BJ (cell line): ENCODE results near the gene UQCR11. TPM values are rescaled to one million over a fixed set of nuclear protein-coding genes. Genes with fewer than 3 reads are reported as not detected.

Source experiments
- CTCF ChIA-PET: fragments of 350-600 bp; formaldehyde crosslinking; extraction: SDS; loops from one replicate; lab custom pipeline; 2021; ENCODE audit warnings: antibody characterized with exemption, inconsistent platforms; lab: Yijun Ruan, JAX
- POLR2A ChIA-PET: fragments of 300-600 bp; sonication (Branson Sonifier 250); formaldehyde crosslinking; extraction: SDS; loops from one replicate; lab custom pipeline; 2021; ENCODE audit warnings: antibody characterized with exemption; lab: Charles Lee
- DNase-seq: peaks from one replicate; pipeline ENCODE4 v3.0.0-alpha.2; 2011; ENCODE audit warnings: low read depth
- H3K27me3 ChIP-seq: 2 replicates; pipeline ENCODE4 v1.6.0; 2011; ENCODE audit warnings: low read length; ENCODE audit not compliant: control insufficient read depth, insufficient read depth
- H3K36me3 ChIP-seq: 2 replicates; pipeline ENCODE4 v1.5.1; 2011; ENCODE audit warnings: low read length; ENCODE audit not compliant: control insufficient read depth, insufficient read depth
- H3K4me3 ChIP-seq: 2 replicates; pipeline ENCODE4 v1.5.1; 2011; ENCODE audit warnings: low read depth, mild to moderate bottlenecking, control low read depth, low read length
- polyA plus RNA-seq: library from polyadenylated mRNA; depleted of rRNA; stranded (reverse); fragments of >200 nt; gene quantifications from 2 replicates; pipeline ENCODE4 v1.2.3, GENCODE V29; 2011
- TF ChIP-seq, protein P1 (sequence below): IDR thresholded peaks from 2 replicates; pipeline ENCODE4 v1.5.1; 2011; ENCODE audit warnings: low read depth, mild to moderate bottlenecking, control low read depth, inconsistent platforms, low read length, moderate library complexity; ENCODE audit not compliant: insufficient read depth

Gene UQCR11
- polyA plus RNA-seq, 1 experiment, result 213 TPM

DNA sequence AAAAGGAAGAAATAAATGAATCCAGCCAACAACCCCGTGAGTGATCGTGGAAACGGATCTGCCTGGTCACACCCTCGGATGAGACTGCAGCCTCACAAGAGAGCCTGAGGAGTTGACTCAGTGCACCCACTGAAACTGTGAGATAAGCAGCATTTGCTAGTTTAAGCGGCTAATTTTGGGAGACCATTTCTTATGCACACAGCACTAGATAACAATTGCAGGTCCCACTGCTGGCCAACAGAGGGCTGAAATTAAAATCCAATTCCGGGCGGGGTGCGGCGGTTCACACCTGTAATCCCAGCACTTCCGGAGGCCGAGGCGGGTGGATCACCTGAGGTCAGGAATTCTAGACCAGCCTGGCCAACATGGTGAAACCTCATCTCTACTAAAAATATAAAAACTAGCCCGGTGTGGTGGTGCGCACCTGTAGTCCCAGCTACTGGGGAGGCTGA is 3.6 kb downstream of the UQCR11 start:
- Histone ChIP-seq H3K27me3 (no peaks in the 10 kb centered on the region), H3K4me3 (no peak overlapping the region), H3K36me3 (peaks cover 19% of the 10 kb centered on the region)
- ChIA-PET POLR2A (no interaction called here), CTCF (no interaction called here)
- no peak for DNase-seq
- TF ChIP-seq, protein P1, sequence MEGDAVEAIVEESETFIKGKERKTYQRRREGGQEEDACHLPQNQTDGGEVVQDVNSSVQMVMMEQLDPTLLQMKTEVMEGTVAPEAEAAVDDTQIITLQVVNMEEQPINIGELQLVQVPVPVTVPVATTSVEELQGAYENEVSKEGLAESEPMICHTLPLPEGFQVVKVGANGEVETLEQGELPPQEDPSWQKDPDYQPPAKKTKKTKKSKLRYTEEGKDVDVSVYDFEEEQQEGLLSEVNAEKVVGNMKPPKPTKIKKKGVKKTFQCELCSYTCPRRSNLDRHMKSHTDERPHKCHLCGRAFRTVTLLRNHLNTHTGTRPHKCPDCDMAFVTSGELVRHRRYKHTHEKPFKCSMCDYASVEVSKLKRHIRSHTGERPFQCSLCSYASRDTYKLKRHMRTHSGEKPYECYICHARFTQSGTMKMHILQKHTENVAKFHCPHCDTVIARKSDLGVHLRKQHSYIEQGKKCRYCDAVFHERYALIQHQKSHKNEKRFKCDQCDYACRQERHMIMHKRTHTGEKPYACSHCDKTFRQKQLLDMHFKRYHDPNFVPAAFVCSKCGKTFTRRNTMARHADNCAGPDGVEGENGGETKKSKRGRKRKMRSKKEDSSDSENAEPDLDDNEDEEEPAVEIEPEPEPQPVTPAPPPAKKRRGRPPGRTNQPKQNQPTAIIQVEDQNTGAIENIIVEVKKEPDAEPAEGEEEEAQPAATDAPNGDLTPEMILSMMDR, result no peak

DNA sequence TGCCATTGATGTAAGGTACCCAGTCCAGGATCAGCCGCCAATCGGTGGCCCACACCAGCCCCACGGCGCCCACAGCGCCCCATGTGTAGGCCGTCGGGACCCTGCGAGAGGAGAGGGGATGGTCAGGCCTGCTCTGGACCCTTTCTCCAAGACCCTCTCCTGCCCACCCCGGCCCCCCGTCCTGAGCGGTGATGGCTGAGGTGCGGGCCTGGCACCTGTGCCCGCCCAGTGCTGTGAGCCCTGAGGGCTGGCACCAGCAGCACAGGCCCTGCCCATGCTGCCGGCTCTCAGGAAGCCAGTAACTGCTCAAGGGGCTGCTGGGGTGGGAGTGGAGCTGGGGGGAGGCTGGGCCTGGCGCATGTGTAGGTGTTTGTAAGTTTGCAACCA is 5.8 kb downstream of the UQCR11 start:
- no peaks in the 10 kb centered on the region for H3K27me3 ChIP-seq
- H3K36me3 ChIP-seq, result peaks cover 20% of the 10 kb centered on the region
- POLR2A ChIA-PET, result no interaction called here
- CTCF ChIA-PET, result no interaction called here
- no peak overlapping the region for H3K4me3 ChIP-seq
- no peak for DNase-seq
- TF ChIP-seq, protein P1, result no peak

DNA sequence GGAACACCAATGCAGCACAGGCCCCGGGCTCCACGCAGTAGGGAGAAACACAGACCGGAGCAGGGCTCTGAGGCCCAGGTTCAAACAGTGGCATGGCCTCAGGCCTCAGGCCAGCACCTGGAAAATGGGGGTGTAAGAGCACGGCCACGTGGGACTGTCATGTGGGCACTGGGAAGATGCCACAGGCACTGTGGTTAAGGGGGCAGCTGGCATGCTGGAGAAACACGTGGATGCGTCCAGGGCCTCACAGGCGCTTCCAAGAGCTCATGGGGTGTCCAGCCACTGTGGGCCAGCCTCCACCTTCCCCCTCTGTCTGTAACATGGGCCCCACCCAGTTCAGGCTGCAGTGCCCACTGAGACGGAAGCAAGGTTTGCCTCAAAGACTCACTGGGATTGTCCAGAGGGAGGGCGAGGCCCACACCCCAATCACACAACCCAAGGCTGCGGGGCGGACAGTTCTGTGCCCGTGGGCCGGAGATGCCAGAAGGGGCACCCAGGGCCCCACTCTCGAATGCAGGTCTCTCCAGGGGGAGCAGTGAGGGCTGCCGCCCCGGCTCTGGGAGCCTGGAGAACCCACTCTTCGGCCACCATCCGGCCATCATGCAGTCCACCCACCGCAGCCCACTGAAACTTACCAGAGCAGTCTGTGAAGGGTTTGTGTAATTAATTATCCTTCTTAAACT is 6.3 kb downstream of the UQCR11 start:
- ChIA-PET POLR2A (no interaction called here), CTCF (no interaction called here)
- H3K27me3 ChIP-seq, result no peaks in the 10 kb centered on the region
- H3K36me3 ChIP-seq, result peaks cover 21% of the 10 kb centered on the region
- TF ChIP-seq, protein P1, result no peak
- no peak overlapping the region for H3K4me3 ChIP-seq
- no peak for DNase-seq

DNA sequence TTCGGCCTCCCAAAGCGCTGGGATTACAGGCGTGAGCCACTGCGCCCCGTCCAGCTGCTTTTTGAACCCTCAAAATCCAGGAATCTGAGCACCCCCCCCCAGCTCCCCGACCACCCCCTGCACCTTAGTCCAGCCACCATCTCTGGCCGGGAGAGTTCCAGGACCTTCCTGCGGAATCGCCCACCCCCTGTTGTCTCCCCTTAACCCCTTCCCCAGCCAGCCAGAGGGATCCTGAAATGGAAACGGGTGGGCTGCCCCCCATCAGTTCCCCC is 11.8 kb downstream of the UQCR11 start:
- DNase-seq, result no peak
- H3K36me3 ChIP-seq, result peaks cover 13% of the 10 kb centered on the region
- ChIA-PET CTCF (interaction anchor here (1.0 to 2.1 kb wide), 4 partner anchors 12 to 175 kb away, joined by 3 to 5 read pairs (median 4); partner anchors contain the start of gene UQCR11), POLR2A (interaction anchor here (0.8 kb wide), 1 partner anchor 29 kb away, joined by 6 read pairs; no protein-coding TSS in a partner anchor)
- TF ChIP-seq, protein P1, result no peak
- H3K27me3 ChIP-seq, result no peaks in the 10 kb centered on the region
- peak overlapping the region; percentile 95; the same call in 1 of the 2 replicates for H3K4me3 ChIP-seq

DNA sequence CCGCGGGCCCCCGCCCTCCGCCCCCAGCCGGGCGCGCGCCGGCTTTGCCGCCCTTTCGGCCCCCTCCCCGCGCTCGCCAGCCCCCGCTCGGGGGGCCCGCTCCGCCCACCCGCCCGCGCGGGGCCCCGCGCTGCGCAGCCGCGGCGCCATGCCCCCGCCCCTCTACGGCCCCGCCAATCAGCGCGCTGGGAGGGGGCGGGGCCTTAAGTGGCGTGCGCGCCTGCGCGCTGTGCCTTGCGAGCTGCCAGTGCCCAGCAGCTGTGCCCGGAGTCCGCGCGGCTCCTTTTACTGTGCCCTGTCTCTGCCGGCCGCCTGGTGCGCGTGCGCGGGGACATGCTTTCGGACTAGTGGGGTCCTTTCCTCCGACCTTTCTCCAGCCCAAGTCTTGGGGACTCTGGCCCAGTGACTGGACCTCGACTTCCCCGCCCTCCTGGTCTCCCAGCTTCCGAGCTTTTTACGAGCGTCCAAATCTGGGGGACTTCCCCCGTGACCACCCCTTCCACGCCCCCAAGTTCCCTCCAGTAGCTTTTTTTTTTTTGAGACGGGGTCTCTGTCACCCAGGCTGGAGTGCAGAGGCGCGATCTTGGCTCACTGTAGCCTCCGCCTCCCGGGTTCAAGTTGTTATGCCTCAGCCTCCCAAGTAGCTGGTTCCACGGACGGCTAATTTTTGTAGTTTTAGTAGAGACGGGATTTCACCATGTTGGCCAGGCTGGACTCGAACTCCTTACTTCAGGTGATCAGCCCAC is 12.3 kb downstream of the UQCR11 start, which contains the start of gene MBD3:
TSS of gene MBD3 (minus strand) at position 111 of the 746 bp plus-strand sequence. CDS start 234 bp downstream, outside the sequence.
- POLR2A ChIA-PET, result interaction anchor here (0.6 to 0.8 kb wide), 2 partner anchors 28 to 51 kb away, joined by 4 to 6 read pairs; no protein-coding TSS in a partner anchor
- peaks cover 12% of the 10 kb centered on the region for H3K36me3 ChIP-seq
- no peaks in the 10 kb centered on the region for H3K27me3 ChIP-seq
- CTCF ChIA-PET, result interaction anchor here (1.0 to 2.1 kb wide), 4 partner anchors 13 to 175 kb away, joined by 3 to 5 read pairs (median 4); partner anchors contain the start of gene UQCR11
- peak; percentile 39 for DNase-seq
- H3K4me3 ChIP-seq, result peak within 1 kb of the TSS; percentile 95
- TF ChIP-seq, protein P1, result no peak
